Measurements from ENCODE around the gene MISP. TPM values are rescaled to one million over a fixed set of nuclear protein-coding genes. Genes with fewer than 3 reads are reported as not detected.

Gene MISP
- total and polyA plus RNA-seq, 2 of the 8 experiments (the other 6 are each of a cell fraction or from before 2014, with no cell fraction given) = 0.43 to 0.45 TPM

GRCh38 chr19:742540-743075 is 8.3 kb upstream of the MISP start:
- peaks cover 0 to 1% of the 10 kb centered on the region in 2 experiments for H4K20me1 ChIP-seq (replicated peaks in 1 of 2; ENCODE audit: control insufficient read depth in 1 of 2, insufficient read depth in 2 of 2, low read length in 2 of 2)
- no peak overlapping the region for H3K4ac ChIP-seq (replicated peaks; ENCODE audit: insufficient read length, low read depth, low read length)
- no peak overlapping the region for H3K14ac ChIP-seq (ENCODE audit: insufficient read length)
- no peaks in the 10 kb centered on the region for H3K27me3 ChIP-seq (replicated peaks in 1 of 4; ENCODE audit: control insufficient read depth in 3 of 4, extremely low read depth in 1 of 4, insufficient read depth in 3 of 4, low read length in 3 of 4)
- no peak overlapping the region for H2AFZ ChIP-seq (ENCODE audit: low read length)
- H3K23me2 ChIP-seq (ENCODE audit: low read depth, low read length) = no peaks in the 10 kb centered on the region
- no peak overlapping the region for H3K18ac ChIP-seq (ENCODE audit: extremely low read depth, low read length)
- H3K9me3 ChIP-seq (ENCODE audit: insufficient read depth in 2 of 2, low read depth in 1 of 2, low read length in 1 of 2) = peaks cover 2 to 9% of the 10 kb centered on the region in 2 experiments; a peak in 2 of 4 replicates
- H3K36me3 ChIP-seq (ENCODE audit: control insufficient read depth in 2 of 4, insufficient read depth in 4 of 4, low read length in 3 of 4) = no peaks in the 10 kb centered on the region
- no peak overlapping the region for H3K9ac ChIP-seq (replicated peaks in 1 of 4; ENCODE audit: extremely low read depth in 1 of 4, low read depth in 3 of 4, low read length in 3 of 4)
- no peak overlapping the region for H3K56ac ChIP-seq (replicated peaks; ENCODE audit: insufficient read length, low read depth, low read length)
- no peak overlapping the region for H2BK120ac ChIP-seq (replicated peaks; ENCODE audit: low read depth, low read length)
- H2BK20ac ChIP-seq (ENCODE audit: low read length) = no peak overlapping the region
- H3K23ac ChIP-seq (ENCODE audit: insufficient read length) = no peak overlapping the region
- no peak overlapping the region for H2BK15ac ChIP-seq (ENCODE audit: low read length)
- no peak overlapping the region for H2BK12ac ChIP-seq (ENCODE audit: low read depth, low read length)
- H3K4me1 ChIP-seq (replicated peaks in 1 of 4; ENCODE audit: control insufficient read depth in 3 of 4, insufficient read depth in 4 of 4, low read length in 3 of 4) = no peaks in the 10 kb centered on the region
- CTCF ChIA-PET (ENCODE audit: partially characterized antibody) = interaction anchor here (0.7 to 2.7 kb wide), 11 partner anchors 9 to 137 kb away, joined by 3 to 17 read pairs (median 3); no protein-coding TSS in a partner anchor
- H3K4me3 ChIP-seq (ENCODE audit: extremely low read depth in 1 of 4, insufficient read depth in 2 of 4, low read depth in 3 of 4, low read length in 4 of 4) = no peak overlapping the region
- WGBS, 2 experiments (ENCODE audit: extremely low coverage in 1 of 2, insufficient coverage in 1 of 2, insufficient read length in 1 of 2, insufficient replicate concordance in 2 of 2, low coverage in 1 of 2, low lambda C conversion rate in 2 of 2, missing lambda C conversion rate in 1 of 2) = 93% methylated on average over 23 of the region's 24 CpGs; no CpG with 5 or more reads in 1 of the 2 experiments
- no peak overlapping the region for H4K91ac ChIP-seq (replicated peaks; ENCODE audit: insufficient read length, low read length)
- H4K8ac ChIP-seq (ENCODE audit: extremely low read depth, insufficient read depth, low read length) = no peak overlapping the region
- POLR2A ChIA-PET (ENCODE audit: partially characterized antibody) = interaction anchor here (1.2 kb wide), 1 partner anchor 81 kb away, joined by 3 read pairs; no protein-coding TSS in a partner anchor
- H3K27ac ChIP-seq (ENCODE audit: low read depth, low read length) = no peak overlapping the region
- no peak for FAIRE-seq
- no peak for DNase-seq (ENCODE audit: low read depth in 1 of 2, low spot score in 2 of 2)
- H3K4me2 ChIP-seq (ENCODE audit: insufficient read depth in 1 of 2, low read depth in 2 of 2, low read length in 2 of 2) = no peak overlapping the region
- no peaks in the 10 kb centered on the region for H3K79me1 ChIP-seq (ENCODE audit: low read depth, low read length)
- no peak overlapping the region for H2BK5ac ChIP-seq (ENCODE audit: low read depth, low read length)
- no peaks in the 10 kb centered on the region for H3K79me2 ChIP-seq (ENCODE audit: control insufficient read depth in 1 of 2, insufficient read depth in 2 of 2, low read length in 2 of 2)
- no peak overlapping the region; the same call in 1 of the 2 replicates for H2AK5ac ChIP-seq (ENCODE audit: low read depth, low read length)
- H4K5ac ChIP-seq (ENCODE audit: insufficient read length, low read depth, low read length) = no peak overlapping the region
- TF ChIP-seq PHF8 (conservative IDR thresholded peaks at IDR 0.05; ENCODE audit: low read depth, low read length) (no peak), SP2 (IDR thresholded peaks at IDR 0.05; ENCODE audit: low read length) (no peak), TAF7 (optimal IDR thresholded peaks at IDR 0.05; ENCODE audit: borderline replicate concordance, low read depth, low read length) (no peak), TEAD4 (IDR thresholded peaks at IDR 0.05; ENCODE audit: low read depth, low read length) (no peak), CTBP2 (IDR thresholded peaks at IDR 0.05; ENCODE audit: borderline replicate concordance, insufficient read depth, insufficient read length, low read length) (no peak), RBBP5 (IDR thresholded peaks at IDR 0.05; ENCODE audit: borderline replicate concordance, low read depth, low read length) (no peak), E2F6 (IDR thresholded peaks at IDR 0.05) (no peak), SP4 (IDR thresholded peaks at IDR 0.05; ENCODE audit: low read length) (no peak), JUND (IDR thresholded peaks at IDR 0.05; ENCODE audit: low read length) (no peak), BRCA1 (IDR thresholded peaks at IDR 0.05; ENCODE audit: low read depth, low read length) (no peak), ASH2L (IDR thresholded peaks at IDR 0.05; ENCODE audit: low read length) (no peak), YY1 (IDR thresholded peaks at IDR 0.05; ENCODE audit: low read depth, low read length) (no peak), TBP (IDR thresholded peaks at IDR 0.05; ENCODE audit: low read depth, low read length) (no peak), NRF1 (IDR thresholded peaks at IDR 0.05; ENCODE audit: low read depth, low read length) (no peak)
